Activated naive CD8-positive, alpha-beta T cell treated with anti-CD3 and anti-CD28 coated beads, Interleukin-2, amount 10 ng/mL, durations not matched to agents 7 days and 5 days (primary cell): ENCODE data around the gene XBP1. TPM values are rescaled to one million over a fixed set of nuclear protein-coding genes. Genes with fewer than 3 reads are reported as not detected.

ENCODE experiments used
- total RNA-seq, 2 experiments: library from RNA; stranded (reverse); gene quantifications; one replicate each; pipeline ENCODE4 v1.2.3, GENCODE V29; 2021

XBP1 gene
- total RNA-seq, 2 experiments from 2014 or later = 178 to 179 TPM

Other genes starting within 250 kb of the XBP1 start
- gene TTC28, start 120.7 kb downstream of the XBP1 start, total RNA-seq = under 1 TPM; 0.71 to 0.97 TPM
- gene CHEK2, start 58.7 kb downstream of the XBP1 start, total RNA-seq = 10 to 100 TPM; 33.6 to 36.7 TPM
- gene HSCB, start 58.5 kb downstream of the XBP1 start, total RNA-seq = 10 to 100 TPM; 15.1 to 18.1 TPM
- gene CCDC117, start 27.9 kb downstream of the XBP1 start, total RNA-seq = 10 to 100 TPM; 27.8 to 28.0 TPM
- 1 to 10 TPM; 1.0 to 1.1 TPM for gene ZNRF3, start 83.0 kb upstream of the XBP1 start, total RNA-seq